DMS153 treated with DMSO at 0.1 percent for 48 hours (cell line): ENCODE measurements around the gene SCARF1.
"Not testable (repeated sequence)": the region's sequence is repeated elsewhere in the genome, so short reads cannot be mapped to it uniquely, and the experiment has no call there.

Experiments used
- DNase-seq: peaks from one replicate; lab custom pipeline; 2025; ENCODE audit not compliant: unreplicated experiment; lab: John Stamatoyannopoulos, UW

The SCARF1 gene, protein sequence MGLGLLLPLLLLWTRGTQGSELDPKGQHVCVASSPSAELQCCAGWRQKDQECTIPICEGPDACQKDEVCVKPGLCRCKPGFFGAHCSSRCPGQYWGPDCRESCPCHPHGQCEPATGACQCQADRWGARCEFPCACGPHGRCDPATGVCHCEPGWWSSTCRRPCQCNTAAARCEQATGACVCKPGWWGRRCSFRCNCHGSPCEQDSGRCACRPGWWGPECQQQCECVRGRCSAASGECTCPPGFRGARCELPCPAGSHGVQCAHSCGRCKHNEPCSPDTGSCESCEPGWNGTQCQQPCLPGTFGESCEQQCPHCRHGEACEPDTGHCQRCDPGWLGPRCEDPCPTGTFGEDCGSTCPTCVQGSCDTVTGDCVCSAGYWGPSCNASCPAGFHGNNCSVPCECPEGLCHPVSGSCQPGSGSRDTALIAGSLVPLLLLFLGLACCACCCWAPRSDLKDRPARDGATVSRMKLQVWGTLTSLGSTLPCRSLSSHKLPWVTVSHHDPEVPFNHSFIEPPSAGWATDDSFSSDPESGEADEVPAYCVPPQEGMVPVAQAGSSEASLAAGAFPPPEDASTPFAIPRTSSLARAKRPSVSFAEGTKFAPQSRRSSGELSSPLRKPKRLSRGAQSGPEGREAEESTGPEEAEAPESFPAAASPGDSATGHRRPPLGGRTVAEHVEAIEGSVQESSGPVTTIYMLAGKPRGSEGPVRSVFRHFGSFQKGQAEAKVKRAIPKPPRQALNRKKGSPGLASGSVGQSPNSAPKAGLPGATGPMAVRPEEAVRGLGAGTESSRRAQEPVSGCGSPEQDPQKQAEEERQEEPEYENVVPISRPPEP

GRCh38 chr17:1645207-1646171, at the start of gene SCARF1:
Gene SCARF1, minus strand, starts transcription at chr17:1645732. Its CDS starts 35 bp downstream, at chr17:1645697.
- no peak for DNase-seq

DNA sequence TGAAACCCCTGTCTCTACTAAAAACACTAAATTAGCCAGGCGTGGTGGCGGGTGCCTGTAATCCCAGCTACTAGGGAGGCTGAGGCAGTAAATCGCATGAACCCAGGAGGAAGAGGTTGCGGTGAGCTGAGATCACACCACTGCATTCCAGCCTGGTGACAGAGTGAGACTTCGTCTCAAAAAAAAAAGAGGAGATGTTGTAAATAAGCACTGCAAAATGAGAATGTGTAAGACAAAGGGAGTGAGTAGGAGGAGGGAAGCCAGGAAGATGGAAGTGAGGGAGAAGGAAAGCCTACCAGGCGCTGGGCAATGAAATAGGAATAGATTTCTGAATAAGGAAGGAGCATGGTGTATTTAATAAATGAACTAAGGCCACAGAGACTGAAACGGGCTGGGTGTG, 47.8 kb upstream of the SCARF1 start:
- DNase-seq, result no peak

DNA sequence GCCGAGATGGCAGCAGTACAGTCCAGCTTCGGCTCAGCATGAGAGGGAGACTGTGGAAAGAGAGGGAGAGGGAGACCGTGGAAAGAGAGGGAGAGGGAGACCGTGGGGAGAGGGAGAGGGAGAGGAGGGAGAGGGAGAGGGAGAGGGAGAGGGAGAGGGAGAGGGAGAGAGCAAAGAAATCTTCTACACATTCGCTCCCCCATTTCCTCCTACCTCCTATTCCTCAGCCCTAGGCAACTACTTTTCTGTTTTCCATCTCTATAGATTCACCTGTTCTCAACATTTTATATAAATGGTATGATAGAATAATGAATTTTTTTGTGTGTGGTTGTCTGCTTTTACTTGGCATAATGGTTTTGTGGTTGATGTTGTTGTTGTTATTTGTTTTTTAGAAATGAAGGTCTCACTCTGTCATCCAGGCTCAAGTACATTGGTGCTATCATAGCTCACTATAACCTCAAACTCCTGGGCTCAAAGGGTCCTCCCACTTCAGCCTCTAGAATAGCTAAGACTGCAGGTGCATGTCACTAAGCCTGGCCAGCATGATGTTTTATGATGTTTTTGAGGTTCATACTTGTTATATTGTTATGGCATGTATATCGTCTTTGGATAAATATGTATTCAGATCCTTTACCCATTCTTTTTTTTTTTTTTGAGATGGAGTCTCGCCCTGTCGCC, 45.2 kb upstream of the SCARF1 start:
- DNase-seq, result no peak

DNA sequence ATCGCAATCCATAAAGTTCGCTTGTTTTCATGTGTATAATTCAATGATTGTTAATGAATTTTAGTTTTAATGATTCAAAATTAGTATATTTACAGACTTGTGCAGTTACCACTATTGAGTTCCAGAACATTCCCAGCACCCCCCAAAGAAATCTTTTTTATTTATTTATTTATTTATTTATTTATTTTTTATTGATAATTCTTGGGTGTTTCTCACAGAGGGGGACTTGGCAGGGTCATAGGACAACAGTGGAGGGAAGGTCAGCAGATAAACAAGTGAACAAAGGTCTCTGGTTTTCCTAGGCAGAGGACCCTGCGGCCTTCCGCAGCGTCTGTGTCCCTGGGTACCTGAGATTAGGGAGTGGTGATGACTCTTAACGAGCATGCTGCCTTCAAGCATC, 42.9 kb upstream of the SCARF1 start:
- not testable (repeated sequence) for DNase-seq

GRCh38 chr17:1686086-1686485, 40.6 kb upstream of the SCARF1 start:
- no peak for DNase-seq

- DNase-seq, result peak; percentile 73
Observed at GRCh38 chr17:1684378-1685189, 39.1 kb upstream of the SCARF1 start, which contains the start of gene PRPF8. Gene PRPF8, minus strand, starts transcription at chr17:1684867. Its CDS starts 296 bp downstream, at chr17:1684571.

GRCh38 chr17:1683459-1683858, 37.9 kb upstream of the SCARF1 start:
- DNase-seq, result no peak

GRCh38 chr17:1676401-1676800, 30.9 kb upstream of the SCARF1 start:
- no peak for DNase-seq

DNA sequence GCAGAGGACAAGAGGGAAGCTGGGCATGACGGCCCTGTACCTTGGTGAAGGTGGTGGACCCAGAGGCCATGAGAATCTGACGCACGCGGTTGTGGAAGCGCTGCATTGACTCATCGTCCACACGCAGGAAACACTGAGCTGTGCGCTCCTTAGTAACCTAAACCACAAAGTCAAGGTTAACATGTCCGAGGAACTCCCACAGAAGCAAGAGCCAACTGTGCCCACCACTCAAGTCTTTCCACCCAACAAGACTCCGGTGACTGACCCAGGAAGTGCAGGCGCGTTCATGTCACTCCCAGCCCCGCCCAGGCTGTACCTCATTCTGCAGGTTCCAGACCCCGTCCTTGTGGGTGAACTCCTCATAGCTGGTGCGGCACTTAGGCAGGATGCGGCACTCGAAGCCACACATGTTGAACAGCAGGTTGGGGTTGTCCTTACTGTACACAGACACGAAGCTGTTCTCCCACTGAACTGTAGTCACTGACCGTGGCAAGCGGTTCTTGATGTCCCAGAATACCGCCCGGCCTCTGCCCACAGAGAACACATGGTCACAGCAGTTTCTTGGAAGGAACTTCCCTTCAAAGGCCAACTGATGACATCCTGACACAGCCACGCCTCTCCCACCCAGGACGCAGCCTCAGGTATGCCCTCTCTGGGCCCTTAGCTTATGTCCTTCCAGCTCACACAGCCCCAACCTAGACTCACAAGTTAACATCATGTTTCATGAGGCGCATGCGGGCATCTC, 27.7 kb upstream of the SCARF1 start:
- DNase-seq, result no peak

GRCh38 chr17:1663934-1664333, 18.4 kb upstream of the SCARF1 start:
- DNase-seq, result not testable (repeated sequence)

GRCh38 chr17:1661045-1661444, 15.5 kb upstream of the SCARF1 start:
- no peak for DNase-seq

GRCh38 chr17:1658100-1658499, 12.6 kb upstream of the SCARF1 start:
- DNase-seq, result no peak

- DNase-seq, result no peak
Observed at GRCh38 chr17:1653735-1654134, 8.2 kb upstream of the SCARF1 start.

GRCh38 chr17:1652794-1653193, 7.3 kb upstream of the SCARF1 start:
- DNase-seq, result not testable (repeated sequence)

DNA sequence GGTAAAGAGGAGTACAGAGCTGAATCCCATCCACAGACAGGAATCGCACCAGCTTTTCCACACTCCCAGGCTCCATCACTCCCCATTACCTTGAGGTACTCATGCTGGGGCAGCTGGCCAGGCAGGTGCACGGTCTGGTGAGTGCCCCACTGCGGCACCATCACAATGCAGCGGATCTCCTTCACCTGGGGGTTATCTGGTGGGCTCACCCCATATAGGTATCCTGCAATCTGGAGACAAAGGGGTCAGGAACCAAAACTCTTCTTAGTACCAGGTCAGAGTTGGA, 6.0 kb upstream of the SCARF1 start:
- no peak for DNase-seq

- no peak for DNase-seq
Observed at GRCh38 chr17:1650731-1651558, 5.4 kb upstream of the SCARF1 start.

DNA sequence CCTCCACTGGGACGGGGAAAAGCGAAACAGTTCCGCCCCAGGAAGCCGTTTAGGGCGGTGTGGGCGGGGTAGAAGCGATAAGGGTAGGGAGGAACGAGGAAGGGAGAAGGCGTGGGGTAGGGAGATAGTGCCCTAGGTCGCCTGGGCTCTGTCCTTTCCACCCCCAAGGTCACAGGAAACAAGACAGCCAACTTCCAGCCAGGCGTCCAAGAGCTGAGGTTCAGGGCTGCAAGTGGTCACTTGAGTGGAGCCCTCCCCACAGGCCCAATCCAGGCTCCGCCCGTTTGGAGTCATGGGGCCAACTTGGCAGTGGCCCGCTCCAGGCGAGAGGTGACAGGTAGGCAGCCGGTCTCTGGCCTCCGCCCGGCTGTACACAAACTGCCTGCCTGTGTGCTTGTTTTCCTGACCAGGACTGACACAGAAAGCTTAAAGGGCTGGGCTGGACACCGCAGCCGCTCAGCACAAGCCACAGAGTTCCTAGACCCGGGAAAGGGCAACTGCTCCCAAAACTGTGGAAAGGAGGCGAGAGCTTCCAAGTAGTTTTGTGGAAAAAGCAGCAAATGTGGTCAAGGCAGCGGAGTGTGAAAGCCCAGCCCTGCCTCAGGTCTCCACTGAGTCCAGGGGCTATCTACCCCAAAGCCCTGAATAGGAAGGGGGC, 4.4 kb upstream of the SCARF1 start, which contains the start of gene RILP:
TSS of gene RILP (minus strand) at position 23 of the 658 bp plus-strand sequence. CDS start 62 bp downstream, outside the sequence.
- no peak for DNase-seq
